H1 (cell line): Measurements from ENCODE around the gene NFX1. TPM values are rescaled to one million over a fixed set of nuclear protein-coding genes. Genes with fewer than 3 reads are reported as not detected.
"Not testable (repeated sequence)": the region's sequence is repeated elsewhere in the genome, so short reads cannot be mapped to it uniquely, and the experiment has no call there.

Experiments
- CTCF ChIA-PET: fragments of 300-600 bp; sonication (Branson Sonifier 250); formaldehyde crosslinking; loops from one replicate; lab custom pipeline; 2021; ENCODE audit not compliant: partially characterized antibody; lab: Charles Lee
- POLR2A ChIA-PET: fragments of 300-600 bp; sonication (Branson Sonifier 250); formaldehyde crosslinking; loops from one replicate; lab custom pipeline; 2021; ENCODE audit warnings: inconsistent platforms; ENCODE audit not compliant: partially characterized antibody; lab: Charles Lee
- DNase-seq, 2 experiments: peaks; one replicate each; pipeline versions ENCODE4 v3.0.0 to v3.0.0-alpha.2; 2010 to 2022; ENCODE audit warnings: low spot score in 2 of 2, low read depth in 1 of 2, mixed read lengths in 1 of 2
- FAIRE-seq: peaks from 2 replicates; lab custom pipeline; 2011; peaks lifted over from hg19 to GRCh38; lab: Jason Lieb, UNC
- H2AFZ ChIP-seq: 2 replicates; pipeline ENCODE4 v1.8.1; 2012; ENCODE audit warnings: low read length, inconsistent platforms
- H2AK5ac ChIP-seq: 2 replicates; pipeline ENCODE4 v1.6.1; 2013; ENCODE audit warnings: low read depth, low read length
- H2BK120ac ChIP-seq: replicated peaks from 2 replicates; pipeline ENCODE3; 2013; ENCODE audit warnings: low read depth, low read length, inconsistent platforms
- H2BK12ac ChIP-seq: 2 replicates; pipeline ENCODE4 v1.6.1; 2013; ENCODE audit warnings: low read depth, low read length
- H2BK15ac ChIP-seq: 2 replicates; pipeline ENCODE4 v1.6.1; 2013; ENCODE audit warnings: low read length
- H2BK20ac ChIP-seq: 2 replicates; pipeline ENCODE4 v1.6.1; 2013; ENCODE audit warnings: low read length
- H2BK5ac ChIP-seq: 2 replicates; pipeline ENCODE4 v1.6.1; 2013; ENCODE audit warnings: low read depth, low read length
- H3K14ac ChIP-seq: 2 replicates; pipeline ENCODE4 v1.6.1; 2013; ENCODE audit warnings: inconsistent platforms; ENCODE audit not compliant: insufficient read length
- H3K18ac ChIP-seq: 2 replicates; pipeline ENCODE4 v1.6.1; 2013; ENCODE audit warnings: low read length; ENCODE audit errors: extremely low read depth
- H3K23ac ChIP-seq: 2 replicates; pipeline ENCODE4 v1.6.1; 2013; ENCODE audit warnings: inconsistent platforms; ENCODE audit not compliant: insufficient read length
- H3K23me2 ChIP-seq: 2 replicates; pipeline ENCODE4 v1.6.1; 2013; ENCODE audit warnings: low read depth, low read length
- H3K27ac ChIP-seq: 2 replicates; pipeline ENCODE4 v1.6.1; 2011; ENCODE audit warnings: low read depth, low read length, inconsistent platforms
- H3K27me3 ChIP-seq, 4 experiments: replicated peaks in 1 of 4; 1 replicate in 1 of 4; 2 replicates in 3 of 4; pipeline versions ENCODE4 v1.6.1 to v1.8.1; 2011 to 2013; ENCODE audit warnings: low read length in 3 of 4, mild to moderate bottlenecking in 3 of 4, inconsistent platforms in 2 of 4, mixed read lengths in 2 of 4, moderate library complexity in 1 of 4; ENCODE audit not compliant: control insufficient read depth in 3 of 4, insufficient read depth in 3 of 4; ENCODE audit errors: extremely low read depth in 1 of 4
- H3K36me3 ChIP-seq, 4 experiments: 2 replicates each; pipeline versions ENCODE4 v1.6.1 to v1.8.1; 2011 to 2013; ENCODE audit warnings: mild to moderate bottlenecking in 4 of 4, low read length in 3 of 4, moderate library complexity in 2 of 4, control low read depth in 1 of 4, inconsistent platforms in 1 of 4; ENCODE audit not compliant: insufficient read depth in 4 of 4, control insufficient read depth in 2 of 4
- H3K4ac ChIP-seq: replicated peaks from 2 replicates; pipeline ENCODE3; 2013; ENCODE audit warnings: low read length, low read depth, mixed read lengths, inconsistent platforms; ENCODE audit not compliant: insufficient read length
- H3K4me1 ChIP-seq, 4 experiments: replicated peaks in 1 of 4; 1 replicate in 1 of 4; 2 replicates in 3 of 4; pipeline versions ENCODE4 v1.6.1 to v1.8.1; 2011 to 2013; ENCODE audit warnings: low read length in 3 of 4, inconsistent platforms in 2 of 4, mixed read lengths in 1 of 4; ENCODE audit not compliant: insufficient read depth in 4 of 4, control insufficient read depth in 3 of 4
- H3K4me2 ChIP-seq, 2 experiments: 2 replicates each; pipeline versions ENCODE4 v1.6.1 to v1.8.1; 2011 to 2013; ENCODE audit warnings: low read depth in 2 of 2, low read length in 2 of 2, control low read depth in 1 of 2, inconsistent platforms in 1 of 2, mild to moderate bottlenecking in 1 of 2; ENCODE audit not compliant: insufficient read depth in 1 of 2
- H3K4me3 ChIP-seq, 4 experiments: fragments of 200-600, 300-600 bp in 1 of 4; sonication (generic), shearing (Covaris generic), sonication (Bioruptor Twin) in 1 of 4; 2 replicates each; pipeline versions ENCODE4 v1.5.1 to v1.8.1; 2011 to 2016; ENCODE audit warnings: low read length in 4 of 4, low read depth in 3 of 4, control low read depth in 2 of 4, inconsistent platforms in 2 of 4, mild to moderate bottlenecking in 2 of 4, mixed read lengths in 1 of 4, moderate library complexity in 1 of 4; ENCODE audit not compliant: insufficient read depth in 2 of 4; ENCODE audit errors: extremely low read depth in 1 of 4
- H3K56ac ChIP-seq: replicated peaks from 2 replicates; pipeline ENCODE3; 2013; ENCODE audit warnings: low read depth, mild to moderate bottlenecking, mixed read lengths, low read length, inconsistent platforms; ENCODE audit not compliant: insufficient read length
- H3K79me1 ChIP-seq: 2 replicates; pipeline ENCODE4 v1.6.1; 2013; ENCODE audit warnings: low read depth, low read length, control low read depth
- H3K79me2 ChIP-seq, 2 experiments: 2 replicates each; pipeline versions ENCODE4 v1.6.1 to v1.8.1; 2012 to 2013; ENCODE audit warnings: low read length in 2 of 2, mild to moderate bottlenecking in 2 of 2, inconsistent platforms in 1 of 2; ENCODE audit not compliant: insufficient read depth in 2 of 2, control insufficient read depth in 1 of 2
- H3K9ac ChIP-seq, 4 experiments: replicated peaks in 1 of 4; 1 replicate in 1 of 4; 2 replicates in 3 of 4; pipeline versions ENCODE4 v1.6.1 to v1.8.1; 2011 to 2013; ENCODE audit warnings: low read depth in 3 of 4, low read length in 3 of 4, control low read depth in 2 of 4, mild to moderate bottlenecking in 2 of 4, moderate library complexity in 2 of 4, inconsistent platforms in 1 of 4; ENCODE audit errors: extremely low read depth in 1 of 4
- H3K9me3 ChIP-seq, 2 experiments: 2 replicates each; pipeline versions ENCODE4 v1.6.1 to v1.8.1; 2012 to 2013; ENCODE audit warnings: mild to moderate bottlenecking in 2 of 2, moderate library complexity in 2 of 2, control low read depth in 1 of 2, inconsistent platforms in 1 of 2, low read depth in 1 of 2, low read length in 1 of 2, mixed read lengths in 1 of 2; ENCODE audit not compliant: insufficient read depth in 2 of 2
- H4K20me1 ChIP-seq, 2 experiments: replicated peaks in 1 of 2; 2 replicates each; pipeline versions ENCODE3 to v1.8.1; 2011 to 2013; ENCODE audit warnings: inconsistent platforms in 2 of 2, low read length in 2 of 2, mild to moderate bottlenecking in 1 of 2; ENCODE audit not compliant: insufficient read depth in 2 of 2, control insufficient read depth in 1 of 2
- H4K5ac ChIP-seq: 2 replicates; pipeline ENCODE4 v1.6.1; 2013; ENCODE audit warnings: low read length, low read depth, mixed read lengths, inconsistent platforms; ENCODE audit not compliant: insufficient read length
- H4K8ac ChIP-seq: 2 replicates; pipeline ENCODE4 v1.8.0; 2013; ENCODE audit warnings: mild to moderate bottlenecking, moderate library complexity, low read length, inconsistent platforms; ENCODE audit not compliant: insufficient read depth; ENCODE audit errors: extremely low read depth
- H4K91ac ChIP-seq: replicated peaks from 2 replicates; pipeline ENCODE3; 2013; ENCODE audit warnings: low read length, mixed read lengths, inconsistent platforms; ENCODE audit not compliant: insufficient read length
- EP300 ChIP-seq, 2 experiments: IDR thresholded peaks; 1 replicate in 1 of 2; 2 replicates in 1 of 2; pipeline ENCODE4 v1.6.1; 2011 to 2012; ENCODE audit warnings: low read depth in 2 of 2, low read length in 2 of 2, mild to moderate bottlenecking in 2 of 2, borderline replicate concordance in 1 of 2, inconsistent platforms in 1 of 2, moderate library complexity in 1 of 2
- WGBS, 2 experiments: shearing (Covaris generic) in 1 of 2; methylation state at CpG; one replicate each; pipeline versions ENCODE4 v1.1.6 to v1.1.7; 2013 to 2015; ENCODE audit warnings: low lambda C conversion rate in 2 of 2, mixed read lengths in 2 of 2, inconsistent platforms in 1 of 2, low coverage in 1 of 2, missing lambda C conversion rate in 1 of 2; ENCODE audit not compliant: insufficient replicate concordance in 2 of 2, insufficient coverage in 1 of 2, insufficient read length in 1 of 2; ENCODE audit errors: extremely low coverage in 1 of 2, missing lambda C conversion rate in 1 of 2; 5-methylcytosine and 5-hydroxymethylcytosine counted together
- polyA plus RNA-seq, 7 experiments: library from polyadenylated mRNA; depleted of rRNA in 3 of 7; stranded (reverse) in 5 of 7; unstranded in 2 of 7; fragments of >200 nt in 5 of 7; fragments of 200-250 nt in 2 of 7; gene quantifications; 1 replicate in 5 of 7; 2 replicates in 1 of 7; 4 replicates in 1 of 7; pipeline versions ENCODE4 v1.2.1 to v1.2.3, GENCODE V29; 2011 to 2013; ENCODE audit warnings: missing spikeins in 2 of 7, mixed read lengths in 2 of 7
- total RNA-seq: library from RNA; stranded (reverse); fragmentation: NEBNext Ultra II Directional; extraction: Animal tissue kit (Norgen Biotek cat#: 25700); gene quantifications from 2 replicates; pipeline ENCODE4 v1.2.1, GENCODE V29; 2021

Gene NFX1
- total and polyA plus RNA-seq, 2 of the 8 experiments (the other 6 are each of a cell fraction or from before 2014, with no cell fraction given): 19.4 to 28.4 TPM

DNA sequence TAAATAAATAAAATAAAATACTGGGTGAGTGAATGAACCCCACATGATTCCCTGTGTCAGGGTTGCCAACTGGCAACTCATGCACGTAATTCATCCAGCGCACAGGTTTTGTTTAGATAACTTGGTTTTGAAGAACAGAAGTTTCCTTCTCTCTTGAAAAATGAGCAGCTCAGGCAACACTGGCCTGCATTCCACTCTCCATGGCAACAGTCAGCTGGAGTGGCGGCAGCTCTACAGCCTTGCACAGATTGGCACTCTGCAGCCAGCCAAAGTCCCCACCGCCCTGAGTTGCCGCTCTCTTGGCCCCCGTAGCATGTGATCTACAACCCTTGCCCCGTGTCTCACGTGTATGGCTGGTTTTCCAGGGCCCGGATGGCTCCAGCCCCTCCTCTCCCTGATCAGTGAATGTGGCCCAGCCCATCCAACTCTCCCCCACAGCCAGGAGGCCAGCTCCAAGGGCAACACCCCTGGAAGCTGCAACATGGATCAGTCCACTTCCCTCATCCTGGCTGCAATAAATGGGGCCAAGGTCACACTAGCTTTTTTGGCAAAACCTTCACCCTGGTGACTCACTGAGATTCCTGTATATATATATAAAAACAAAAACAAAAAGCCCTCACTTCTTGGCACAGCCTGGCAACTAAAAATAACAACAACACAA lies 100.9 kb downstream of the NFX1 start:
- Histone ChIP-seq H3K4me2 (peak overlapping the region in 1 of 2 experiments; percentile 2; a peak in 1 of 4 replicates), H3K18ac (peak overlapping the region; percentile 48)
- not testable (repeated sequence) for H2BK12ac ChIP-seq, H2AFZ ChIP-seq, H4K8ac ChIP-seq, H3K4ac ChIP-seq, H2BK15ac ChIP-seq, H3K4me1 ChIP-seq, H3K79me2 ChIP-seq, H3K9me3 ChIP-seq, H3K27ac ChIP-seq, H2AK5ac ChIP-seq, H4K5ac ChIP-seq, H4K91ac ChIP-seq, H4K20me1 ChIP-seq, H3K79me1 ChIP-seq, H3K14ac ChIP-seq, H2BK120ac ChIP-seq, H2BK5ac ChIP-seq, H3K9ac ChIP-seq, FAIRE-seq, H3K23me2 ChIP-seq, H3K4me3 ChIP-seq, H3K56ac ChIP-seq, H3K27me3 ChIP-seq, H3K23ac ChIP-seq, H2BK20ac ChIP-seq, DNase-seq, H3K36me3 ChIP-seq
- ChIA-PET POLR2A (interaction anchor here (0.6 to 3.4 kb wide), 2 partner anchors 10 to 61 kb away, joined by 3 to 14 read pairs; no protein-coding TSS in a partner anchor), CTCF (interaction anchor here (1.1 to 4.0 kb wide), 6 partner anchors 10 to 81 kb away, joined by 3 to 38 read pairs (median 5); no protein-coding TSS in a partner anchor)
- 31% methylated on average over 8 of the region's 9 CpGs; no CpG with 5 or more reads in 1 of the 2 experiments for WGBS, 2 experiments
- 0 out of 3 replicates have a peak, but pooled peaks of 1 of the 2 experiments have one; percentile 20 for TF ChIP-seq EP300 (IDR thresholded peaks at IDR 0.05; ENCODE audit: borderline replicate concordance in 1 of 2, low read depth in 2 of 2, low read length in 2 of 2)
